Stimulated activated naive CD8-positive, alpha-beta T cell treated with anti-CD3 and anti-CD28 coated beads, Interleukin-15, Interleukin-2, amounts not matched to agents 100 ng/mL and 50 ng/mL, for 24 hours (primary cell): ENCODE measurements around the gene CLDND2.

Experiments used
- H3K27ac Mint-ChIP-seq: one replicate; pipeline ENCODE4 v1.8.0; 2021; ENCODE audit warnings: mild to moderate bottlenecking, mixed read lengths
- H3K27me3 Mint-ChIP-seq: one replicate; pipeline ENCODE4 v1.8.0; 2021; ENCODE audit warnings: mixed read lengths
- H3K36me3 Mint-ChIP-seq: one replicate; pipeline ENCODE4 v1.8.0; 2021; ENCODE audit warnings: low read depth, mixed read lengths
- H3K4me1 Mint-ChIP-seq: one replicate; pipeline ENCODE4 v1.8.0; 2021; ENCODE audit warnings: low read depth, mixed read lengths
- H3K4me3 Mint-ChIP-seq: one replicate; pipeline ENCODE4 v1.8.0; 2021; ENCODE audit warnings: mild to moderate bottlenecking, mixed read lengths
- H3K9me3 Mint-ChIP-seq: one replicate; pipeline ENCODE4 v1.8.0; 2021; ENCODE audit warnings: mixed read lengths

CLDND2 gene

DNA sequence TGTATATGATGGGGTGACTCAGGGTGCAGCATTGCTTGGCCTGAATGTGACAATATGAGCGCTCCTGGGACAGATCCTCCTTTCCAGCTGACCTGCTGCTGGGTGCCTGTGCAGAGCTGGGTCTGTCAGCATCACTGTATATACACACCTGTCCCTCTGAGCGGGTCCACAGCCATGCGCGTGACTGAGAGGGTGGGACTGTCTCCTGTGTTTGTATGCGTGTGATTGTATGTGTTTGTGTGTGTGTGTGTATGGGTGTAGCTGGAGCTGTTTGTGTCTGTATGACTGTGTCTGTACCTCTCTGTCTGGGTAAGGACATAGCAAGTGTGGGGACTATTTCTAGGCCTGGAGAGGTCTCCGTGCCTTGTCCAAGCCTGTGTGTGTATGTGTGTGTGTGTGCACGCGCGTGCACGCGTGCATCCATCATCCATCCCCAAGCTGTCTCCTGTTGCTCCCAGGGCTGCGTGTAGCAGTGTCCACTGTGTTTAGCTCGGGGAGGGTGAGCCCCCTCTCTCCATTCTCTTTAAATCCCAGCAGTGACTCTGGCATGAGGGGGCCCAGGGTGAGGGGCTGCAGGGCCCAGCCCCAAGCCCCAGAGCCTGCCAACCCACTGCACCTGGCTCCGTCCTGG is 49.0 kb downstream of the CLDND2 start:
- H3K27me3 Mint-ChIP-seq = peaks cover 28% of the 10 kb centered on the region
- H3K27ac Mint-ChIP-seq = no peak overlapping the region
- H3K36me3 Mint-ChIP-seq = no peaks in the 10 kb centered on the region
- H3K4me1 Mint-ChIP-seq = no peaks in the 10 kb centered on the region
- no peak overlapping the region for H3K4me3 Mint-ChIP-seq
- H3K9me3 Mint-ChIP-seq = peaks cover 2% of the 10 kb centered on the region

DNA sequence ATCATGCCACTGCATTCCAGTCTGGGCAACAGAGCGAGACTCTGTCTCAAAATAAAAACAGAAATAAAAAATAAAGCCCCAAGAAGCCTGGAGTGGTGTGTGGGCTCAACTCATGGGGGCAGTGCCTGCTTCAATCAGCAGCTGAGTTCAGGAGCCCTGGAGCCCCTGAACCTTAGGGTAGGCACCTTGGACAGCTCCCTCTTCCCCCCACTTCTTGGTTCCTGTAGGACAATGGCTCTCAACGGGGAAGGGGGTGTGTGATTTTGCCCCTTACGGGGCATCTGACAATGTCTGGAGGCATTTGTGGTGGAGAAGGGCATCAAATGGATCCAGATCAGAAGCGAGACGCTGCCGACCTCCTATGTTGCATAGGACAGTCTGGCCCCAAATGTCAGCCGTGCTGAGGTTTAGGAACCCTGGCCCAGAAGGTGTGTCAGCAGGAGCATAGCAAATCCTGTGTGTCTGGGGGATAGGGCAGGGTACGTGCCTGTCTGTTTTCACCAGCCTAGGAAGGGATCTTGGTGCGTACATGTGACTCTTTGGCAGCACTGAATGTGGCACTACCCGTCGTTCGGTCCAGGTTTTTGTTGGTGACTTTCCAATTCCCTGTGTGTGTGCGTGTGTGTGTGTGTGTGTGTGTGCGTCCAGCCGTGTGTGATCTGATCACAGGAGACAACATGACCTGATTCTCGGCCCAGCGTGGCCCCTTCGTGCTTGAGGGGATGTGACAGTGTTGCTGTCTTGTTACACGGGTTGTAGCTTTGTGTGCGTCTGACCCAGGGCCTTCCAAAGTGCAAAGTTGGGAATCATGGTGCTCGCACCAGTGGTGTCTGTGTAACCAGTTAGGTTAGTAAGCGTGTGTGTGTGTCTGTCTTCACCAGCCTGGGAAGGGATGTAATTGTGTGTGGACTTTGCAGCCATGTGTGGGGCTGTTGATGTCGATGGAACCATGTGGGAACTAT is 49.8 kb downstream of the CLDND2 start:
- Mint-ChIP-seq H3K27ac (no peak overlapping the region), H3K4me1 (no peaks in the 10 kb centered on the region), H3K4me3 (no peak overlapping the region), H3K9me3 (peaks cover 4% of the 10 kb centered on the region), H3K27me3 (peaks cover 27% of the 10 kb centered on the region), H3K36me3 (no peaks in the 10 kb centered on the region)

DNA sequence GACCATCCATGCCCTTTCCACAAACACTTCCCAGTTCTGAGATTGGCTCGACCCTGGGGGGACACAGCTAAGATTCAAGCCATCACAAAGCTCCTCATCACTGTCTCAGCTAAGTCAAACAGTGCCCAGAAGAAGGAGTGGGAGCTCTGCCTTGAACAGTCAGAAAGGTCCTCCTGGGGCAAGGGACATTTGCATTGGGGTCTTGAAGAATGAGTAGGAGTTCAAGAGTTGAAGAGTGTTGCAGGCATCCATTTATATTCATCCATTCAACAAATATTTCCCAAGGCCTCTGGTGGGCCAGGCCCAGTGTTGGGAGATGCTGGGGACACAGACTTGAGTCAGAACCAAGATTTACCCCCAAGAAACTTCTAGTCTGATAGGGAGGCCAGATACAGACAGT is 50.8 kb downstream of the CLDND2 start:
- Mint-ChIP-seq H3K4me3 (no peak overlapping the region), H3K27ac (no peak overlapping the region), H3K9me3 (peaks cover 4% of the 10 kb centered on the region), H3K36me3 (no peaks in the 10 kb centered on the region), H3K27me3 (peaks cover 25% of the 10 kb centered on the region), H3K4me1 (no peaks in the 10 kb centered on the region)

DNA sequence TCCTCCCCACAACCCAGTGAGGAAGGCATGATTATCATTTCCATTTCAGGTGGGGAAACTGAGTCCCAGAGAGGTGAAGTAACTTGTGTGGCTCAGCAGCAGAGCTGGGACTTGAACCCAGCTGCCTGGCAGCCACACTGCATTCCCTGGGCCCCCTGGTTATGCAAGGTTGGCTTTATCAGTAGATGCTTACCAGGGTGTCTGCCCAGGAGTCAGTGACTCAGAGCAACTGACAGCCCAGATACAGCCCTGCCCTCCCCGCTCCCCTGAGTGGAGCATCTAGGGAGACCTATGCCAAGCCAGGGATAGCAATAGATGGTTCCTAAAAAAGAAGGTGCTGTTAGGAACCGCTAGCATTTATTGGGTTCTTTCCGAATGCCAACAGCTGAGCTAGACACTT is 51.4 kb downstream of the CLDND2 start:
- H3K4me3 Mint-ChIP-seq = no peak overlapping the region
- no peaks in the 10 kb centered on the region for H3K36me3 Mint-ChIP-seq
- H3K27me3 Mint-ChIP-seq = peaks cover 28% of the 10 kb centered on the region
- H3K4me1 Mint-ChIP-seq = peaks cover 2% of the 10 kb centered on the region
- H3K27ac Mint-ChIP-seq = no peak overlapping the region
- peaks cover 4% of the 10 kb centered on the region for H3K9me3 Mint-ChIP-seq
